ENCODE data around the gene FOXL1. TPM values are rescaled to one million over a fixed set of nuclear protein-coding genes. Genes with fewer than 3 reads are reported as not detected.

Gene FOXL1
- total and polyA plus RNA-seq, 9 of the 15 experiments (the other 6 are each of a cell fraction or from before 2014, with no cell fraction given): not detected

- TF ChIP-seq CHD7 (IDR thresholded peaks at IDR 0.05; ENCODE audit: low read depth, low read length) (no peak), ELK1 (CRISPR knock-in tag; IDR thresholded peaks at IDR 0.05) (no peak), ZBTB8A (IDR thresholded peaks at IDR 0.05; ENCODE audit: partially characterized antibody) (no peak), ZNF347 (CRISPR knock-in tag; IDR thresholded peaks at IDR 0.05; ENCODE audit: low read depth) (no peak), NFE2 (IDR thresholded peaks at IDR 0.05; ENCODE audit: low read depth) (no peak), MCM7 (IDR thresholded peaks at IDR 0.05) (no peak), TRIM28 (IDR thresholded peaks at IDR 0.05) (no peak), BRCA1 (IDR thresholded peaks at IDR 0.05) (no peak), BRCA1 (CRISPR knock-in tag; IDR thresholded peaks at IDR 0.05) (no peak), YBX1 (IDR thresholded peaks at IDR 0.05) (no peak)
Observed at GRCh38 chr16:86579268-86580062, 1.1 kb downstream of the FOXL1 start (continued).

Measured in K562 (cell line).